Stimulated activated CD4-positive, alpha-beta T cell treated with anti-CD3 and anti-CD28 coated beads, TNF-alpha, amount 100 ng/mL, for 4 hours (primary cell): Measurements from ENCODE around the gene MRS2.

Experiments used
- DNase-seq, 3 experiments: peaks; one replicate each; pipeline ENCODE4 v3.0.0-alpha.2; 2020; ENCODE audit warnings: low read depth in 3 of 3

The MRS2 gene

GRCh38 chr6:24430086-24430485 is 27.4 kb downstream of the MRS2 start:
- DNase-seq, result no peak

- no peak for DNase-seq
Measured at GRCh38 chr6:24431045-24431451, 28.3 kb downstream of the MRS2 start.

GRCh38 chr6:24432611-24433010 is 29.9 kb downstream of the MRS2 start:
- DNase-seq, result no peak

GRCh38 chr6:24436979-24437378 is 34.2 kb downstream of the MRS2 start:
- DNase-seq, result no peak

GRCh38 chr6:24439858-24440539 is 37.3 kb downstream of the MRS2 start:
- no peak for DNase-seq

GRCh38 chr6:24440897-24441598 is 38.3 kb downstream of the MRS2 start:
- DNase-seq, result no peak

GRCh38 chr6:24441599-24441904 is 38.8 kb downstream of the MRS2 start:
- DNase-seq, result no peak

GRCh38 chr6:24444588-24444987 is 41.9 kb downstream of the MRS2 start:
- no peak for DNase-seq

GRCh38 chr6:24445704-24446103 is 43.0 kb downstream of the MRS2 start:
- no peak for DNase-seq

- no peak for DNase-seq
Measured at GRCh38 chr6:24446670-24447069, 43.9 kb downstream of the MRS2 start.

GRCh38 chr6:24448396-24448795 is 45.7 kb downstream of the MRS2 start:
- no peak for DNase-seq

GRCh38 chr6:24448828-24449525 is 46.2 kb downstream of the MRS2 start:
- no peak for DNase-seq

- no peak for DNase-seq
Measured at GRCh38 chr6:24451581-24452388, 49.0 kb downstream of the MRS2 start.

GRCh38 chr6:24453921-24454320 is 51.2 kb downstream of the MRS2 start:
- DNase-seq, result no peak

GRCh38 chr6:24454452-24454851 is 51.7 kb downstream of the MRS2 start:
- no peak for DNase-seq

GRCh38 chr6:24455061-24455460 is 52.3 kb downstream of the MRS2 start:
- no peak for DNase-seq

- no peak for DNase-seq
Measured at GRCh38 chr6:24458134-24458533, 55.4 kb downstream of the MRS2 start.

- no peak for DNase-seq
Measured at GRCh38 chr6:24458941-24459340, 56.2 kb downstream of the MRS2 start.

- no peak for DNase-seq
Measured at GRCh38 chr6:24460966-24461365, 58.2 kb downstream of the MRS2 start.

- DNase-seq, result no peak
Measured at GRCh38 chr6:24464253-24465038, 61.7 kb downstream of the MRS2 start.

GRCh38 chr6:24469811-24470210 is 67.1 kb downstream of the MRS2 start:
- DNase-seq, result no peak
